RCC 7860 (cell line): ENCODE results near the gene CACUL1.

Source experiments
- DNase-seq: peaks from one replicate; pipeline ENCODE4 v3.0.0-alpha.2; 2015; ENCODE audit warnings: low spot score
- FAIRE-seq: peaks from 2 replicates; lab custom pipeline; 2012; peaks lifted over from hg19 to GRCh38; lab: Jason Lieb, UNC

Gene CACUL1

DNA sequence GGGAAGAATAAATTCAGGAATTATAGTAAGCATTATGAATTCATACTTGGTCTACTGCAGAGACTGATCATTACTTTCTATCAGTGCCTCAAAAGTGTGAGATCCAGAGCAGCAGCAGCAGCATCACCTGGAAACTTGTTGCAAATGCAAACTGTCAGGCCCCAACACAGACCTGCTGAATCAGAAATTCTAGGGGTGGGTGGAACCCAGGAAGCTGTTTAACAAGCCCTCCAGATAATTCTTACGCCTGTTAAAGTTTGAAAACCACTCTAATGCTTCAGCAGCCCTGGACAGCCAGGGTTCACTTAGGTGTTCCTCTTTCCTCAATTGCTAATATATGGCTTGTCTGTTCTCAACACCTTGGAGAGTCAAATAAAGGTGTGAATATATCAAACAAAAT lies 19.5 kb downstream of the CACUL1 start:
- DNase-seq (no peak), FAIRE-seq (no peak)

DNA sequence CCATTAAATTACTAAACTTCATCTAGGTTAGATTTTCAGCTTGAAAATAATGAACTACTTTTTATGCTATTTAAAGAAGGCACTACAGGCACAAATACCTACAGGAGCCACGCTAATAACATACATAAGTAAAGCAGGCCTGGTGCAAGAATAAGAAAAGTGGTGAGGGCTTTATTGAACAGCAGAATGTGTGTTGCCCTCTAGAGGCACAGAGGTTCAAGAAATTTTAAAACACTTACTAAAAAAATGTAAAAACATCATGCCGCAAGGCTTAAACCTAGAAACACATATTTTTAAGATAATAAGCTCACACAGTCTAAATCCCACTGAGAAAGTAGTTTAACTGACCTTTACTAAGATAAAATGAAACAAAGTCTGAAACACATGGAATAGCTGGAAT lies 20.3 kb downstream of the CACUL1 start:
- FAIRE-seq (no peak), DNase-seq (no peak)

DNA sequence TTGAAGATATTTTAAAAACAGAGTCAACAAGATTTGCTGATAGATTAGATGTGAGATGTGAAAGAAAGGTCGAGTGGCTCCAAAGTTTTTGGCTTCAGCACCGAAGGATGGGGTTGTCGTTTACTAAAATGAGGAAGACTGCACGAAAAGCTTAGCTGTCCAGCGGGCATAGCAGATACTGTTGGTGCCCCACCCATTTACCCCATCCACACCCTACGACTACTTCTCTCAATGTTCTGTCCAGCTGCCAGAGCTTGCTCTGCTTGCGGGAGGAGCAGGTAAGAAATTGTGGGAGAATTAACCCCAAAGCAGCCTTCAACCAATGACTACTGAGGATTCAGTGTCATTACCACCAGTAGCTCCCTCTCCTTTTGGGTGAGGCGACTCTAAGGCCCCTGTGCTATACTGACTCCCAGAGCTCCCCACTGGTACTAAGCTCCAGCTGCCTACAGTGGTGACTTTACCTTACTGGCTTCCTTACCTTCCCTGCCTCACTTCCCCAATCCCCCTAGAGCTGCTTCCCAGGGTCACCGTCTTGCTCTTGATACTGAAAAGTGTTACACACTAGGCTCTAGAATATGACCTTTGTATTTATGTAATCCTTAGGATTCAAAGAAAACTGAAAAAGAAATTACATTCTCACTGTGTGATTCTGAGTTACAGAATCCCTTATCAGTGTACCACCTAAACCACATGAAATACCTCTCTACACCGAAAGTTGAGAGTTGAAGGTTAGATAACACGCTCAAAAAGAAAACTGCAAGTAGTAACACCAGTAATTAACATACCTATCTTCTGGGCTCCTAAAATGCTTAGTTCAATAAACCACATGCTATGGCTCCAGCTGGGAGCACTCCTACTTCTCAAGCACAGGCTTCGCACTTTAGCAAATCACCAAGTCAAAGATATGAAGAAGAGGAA lies 22.3 kb downstream of the CACUL1 start:
- FAIRE-seq (no peak), DNase-seq (no peak)

DNA sequence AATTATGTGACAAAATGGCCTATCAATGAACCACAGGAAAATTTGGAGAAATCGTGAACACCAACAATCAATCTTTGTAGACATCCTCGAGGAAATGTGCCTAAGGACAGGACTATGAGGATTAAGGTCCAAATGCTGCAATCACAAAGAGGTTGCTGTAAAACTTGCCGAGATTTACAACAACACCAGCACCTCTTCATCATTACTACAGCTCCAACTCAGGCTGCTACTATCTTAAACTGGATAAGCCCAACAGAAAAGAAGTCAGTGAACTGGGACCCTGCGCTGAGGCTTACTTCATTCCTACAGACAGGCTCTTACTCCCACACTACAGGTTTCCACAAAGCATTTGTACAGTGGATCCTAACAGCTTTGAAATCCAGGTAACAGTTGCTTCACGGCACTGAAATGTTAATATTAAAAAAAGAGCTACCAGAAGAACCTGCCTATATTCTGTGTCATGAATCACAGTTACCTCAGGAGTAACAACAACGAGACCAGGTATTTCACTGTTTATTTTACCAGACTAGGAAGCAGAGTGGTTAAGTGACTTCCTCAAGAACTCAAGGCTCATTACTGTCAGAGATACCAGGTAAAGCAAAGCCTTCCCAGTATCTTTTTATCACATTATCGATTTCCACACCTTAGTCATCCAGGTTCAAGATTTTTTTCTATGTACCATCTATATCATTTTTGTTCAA lies 23.9 kb downstream of the CACUL1 start:
- DNase-seq: no peak
- no peak for FAIRE-seq

DNA sequence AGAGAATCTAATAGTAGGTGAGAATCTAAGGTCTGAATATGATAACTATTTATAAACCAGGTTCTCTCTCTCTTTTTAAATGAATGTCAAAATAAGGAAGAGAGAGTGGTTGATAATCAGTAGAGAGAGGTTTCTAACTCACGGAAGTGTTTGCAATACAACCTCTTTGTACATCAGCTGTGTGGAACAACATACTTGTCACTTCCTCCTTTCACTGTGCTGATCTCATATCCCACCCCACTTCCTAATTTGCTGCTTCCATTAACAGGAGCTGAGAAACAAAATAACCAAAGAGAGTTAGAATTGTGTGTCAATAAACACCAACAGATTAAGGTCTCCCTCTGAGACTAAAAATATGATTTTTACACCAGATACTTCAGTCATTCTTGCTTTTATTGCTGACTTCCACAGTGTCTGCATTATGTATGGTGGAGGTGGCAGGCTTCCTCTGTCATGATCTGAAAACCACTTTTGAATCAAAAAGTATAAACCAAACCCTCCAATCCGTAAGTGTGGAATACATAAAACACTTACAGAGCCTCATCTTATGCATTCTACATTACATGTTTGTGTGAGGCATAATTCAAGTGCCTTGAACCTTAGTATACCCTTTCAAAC lies 25.0 kb downstream of the CACUL1 start:
- no peak for FAIRE-seq
- DNase-seq: no peak

DNA sequence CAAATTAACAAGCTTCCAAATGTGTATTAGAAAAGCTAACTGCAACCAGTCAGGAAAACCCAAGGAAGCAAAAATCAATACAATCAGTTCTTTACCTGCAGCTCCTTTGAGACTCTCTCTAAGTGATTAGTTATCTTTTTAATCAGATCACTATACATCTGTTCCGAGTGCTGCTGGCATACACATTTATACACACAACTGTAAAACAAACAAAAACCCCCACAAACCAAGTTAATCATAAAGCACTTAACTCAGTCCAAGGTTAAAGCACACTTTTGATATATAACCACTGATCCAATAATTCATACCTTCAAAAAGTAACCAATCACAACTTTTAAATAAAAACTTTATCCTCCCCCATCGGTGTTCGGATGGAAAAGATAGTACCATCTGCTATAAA lies 25.6 kb downstream of the CACUL1 start:
- no peak for FAIRE-seq
- DNase-seq: no peak

DNA sequence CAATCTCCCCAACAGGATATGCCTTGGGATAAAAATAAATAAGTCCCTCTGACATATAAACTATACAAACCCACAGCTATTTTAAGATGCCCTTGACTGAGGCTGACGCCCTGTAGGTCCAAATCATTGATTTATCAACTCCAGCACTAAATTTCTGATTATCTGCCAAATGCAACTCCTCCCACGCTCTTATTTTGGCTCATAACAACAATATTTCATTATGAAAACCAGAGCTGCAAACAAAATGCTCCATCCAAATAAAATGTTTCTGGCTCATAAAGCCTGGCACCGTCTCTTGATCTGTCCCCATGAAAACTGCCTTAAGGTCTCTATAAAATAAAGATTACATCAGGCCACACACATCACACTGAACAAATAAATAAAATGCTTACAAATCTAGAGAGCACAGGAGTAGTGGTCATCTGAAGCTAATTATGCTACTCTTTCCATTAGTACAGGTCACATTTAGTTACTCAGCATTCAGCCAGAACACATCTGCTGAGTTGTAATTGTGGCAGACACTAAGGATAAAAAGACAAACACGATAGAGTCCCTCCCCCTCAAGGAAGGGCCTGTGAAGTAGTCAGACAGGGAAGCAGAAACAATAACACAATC lies 28.8 kb downstream of the CACUL1 start:
- FAIRE-seq (no peak), DNase-seq (no peak)

DNA sequence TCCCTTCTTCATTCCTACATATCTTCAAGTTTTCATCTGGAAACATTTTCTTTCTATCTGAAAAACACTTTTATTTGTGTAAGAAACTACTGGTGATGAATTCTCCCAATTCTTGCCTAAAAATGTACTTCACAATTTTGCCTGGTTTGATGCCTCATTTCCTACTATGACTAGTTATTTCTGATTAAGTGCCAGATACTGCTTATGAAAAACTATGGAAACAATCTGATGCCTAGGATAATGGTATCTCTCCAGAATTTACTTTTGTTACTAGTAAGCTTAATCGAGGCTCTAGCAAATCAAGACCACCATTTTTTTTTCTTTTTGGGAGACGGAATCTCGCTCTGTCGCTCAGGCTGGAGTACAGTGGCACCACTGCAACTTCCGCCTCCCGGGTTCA lies 31.3 kb downstream of the CACUL1 start:
- DNase-seq (no peak), FAIRE-seq (no peak)

DNA sequence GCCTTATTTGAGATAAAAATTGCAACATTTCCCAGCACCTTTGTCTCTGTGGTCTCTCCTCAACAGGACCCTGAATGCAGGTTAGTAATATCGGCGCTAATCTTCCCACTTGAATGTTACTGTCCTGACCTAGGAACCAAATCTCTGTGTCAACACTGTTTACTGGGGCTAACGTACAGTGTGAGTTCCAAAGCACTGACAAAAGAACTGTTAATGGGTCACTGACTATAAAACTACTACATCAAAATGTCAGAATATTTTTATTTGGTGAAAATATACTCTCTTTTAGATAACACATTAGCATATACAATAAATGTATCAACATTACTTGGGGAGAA lies 33.3 kb downstream of the CACUL1 start:
- FAIRE-seq (no peak), DNase-seq (no peak)

DNA sequence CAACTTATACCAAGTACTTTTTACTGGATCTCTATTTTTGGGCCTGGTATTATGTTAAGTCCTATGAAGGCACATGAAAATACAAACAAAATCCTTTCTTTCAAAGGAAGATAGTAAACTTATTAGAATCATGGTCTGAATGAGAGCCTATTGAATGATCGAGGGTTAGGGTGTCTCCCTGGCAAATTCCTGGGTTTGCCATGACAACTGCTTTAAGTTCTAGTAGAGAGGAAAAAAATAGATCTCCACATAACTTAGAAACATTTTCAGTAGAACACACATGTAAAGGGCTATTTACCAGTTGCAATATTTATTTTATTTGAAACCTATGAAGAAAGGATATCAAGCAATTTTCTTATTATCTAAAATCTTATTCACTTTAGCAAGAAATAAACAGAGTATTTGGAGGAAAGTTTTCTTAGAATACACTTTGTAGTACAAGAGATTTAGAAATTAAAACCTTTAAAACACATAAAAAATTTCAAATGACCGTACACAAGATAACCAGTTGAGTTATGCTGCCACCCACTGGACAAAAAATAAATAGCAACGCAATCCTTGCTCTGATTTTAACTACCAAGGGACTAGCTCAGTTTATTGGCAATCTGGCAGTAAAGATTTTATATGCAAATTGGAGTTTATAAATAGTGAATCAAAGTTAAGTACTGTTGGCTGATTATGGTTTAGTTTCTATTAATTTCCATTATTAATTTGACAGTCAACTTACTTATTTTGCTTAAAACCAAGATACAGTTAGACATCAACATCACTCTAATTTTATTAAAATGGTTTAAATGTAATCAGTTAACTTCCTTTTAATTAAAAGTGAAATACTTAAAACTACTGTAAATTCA lies 33.9 kb downstream of the CACUL1 start:
- DNase-seq (peak; percentile 41), FAIRE-seq (peak; percentile 86)

DNA sequence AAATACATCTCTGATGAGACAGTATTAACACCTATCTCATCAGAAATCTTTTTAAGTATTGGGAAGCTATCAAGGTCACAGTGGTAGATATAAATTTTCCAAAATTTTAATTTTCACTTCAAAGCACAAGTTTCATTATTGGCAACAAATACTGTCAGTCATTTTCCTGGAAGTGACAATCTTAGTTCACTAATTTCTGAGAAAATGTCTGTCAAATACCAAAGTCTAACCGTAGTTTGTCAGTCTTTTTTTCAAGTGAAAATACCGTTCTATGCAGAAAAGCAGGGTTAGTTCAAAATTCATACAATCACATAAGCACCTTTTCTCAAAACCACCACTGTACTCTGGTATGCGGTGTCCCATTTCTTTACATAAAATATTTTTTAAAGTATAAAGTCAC lies 40.4 kb downstream of the CACUL1 start:
- no peak for DNase-seq
- FAIRE-seq: no peak

DNA sequence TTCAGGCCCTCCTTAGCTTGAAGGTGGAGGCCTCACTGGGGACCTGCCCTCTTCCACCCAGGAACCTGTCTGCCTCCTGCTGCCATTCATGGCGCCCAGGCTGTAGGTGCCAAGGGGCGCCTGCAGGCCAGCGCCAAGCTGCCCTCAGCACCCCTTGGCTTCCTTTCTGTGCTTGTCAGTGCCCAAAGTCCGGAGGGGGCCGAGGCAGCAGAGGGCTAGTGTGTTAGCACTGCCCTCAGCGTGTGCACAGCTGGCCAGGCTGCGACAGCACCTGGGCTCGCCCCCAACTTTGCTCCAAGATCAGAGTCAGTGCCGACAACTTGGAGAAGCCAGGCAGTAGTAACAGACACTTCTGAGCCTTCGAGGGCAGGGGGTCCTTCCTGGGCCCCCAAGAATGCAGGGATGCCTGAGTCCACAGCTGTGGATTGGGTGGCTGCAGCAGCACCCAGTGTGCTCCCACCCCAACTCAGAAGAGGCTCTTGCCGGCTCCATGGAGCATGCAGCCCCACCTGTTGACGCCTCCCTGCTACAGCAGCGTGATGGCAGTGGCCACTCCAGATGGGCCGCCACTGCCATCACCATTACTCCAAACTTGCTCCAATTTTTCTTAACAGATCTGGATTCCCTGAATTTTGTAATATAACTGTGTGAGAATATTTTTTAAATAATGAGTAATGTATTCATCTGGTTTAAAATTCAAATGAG lies 41.7 kb downstream of the CACUL1 start:
- no peak for DNase-seq
- no peak for FAIRE-seq

DNA sequence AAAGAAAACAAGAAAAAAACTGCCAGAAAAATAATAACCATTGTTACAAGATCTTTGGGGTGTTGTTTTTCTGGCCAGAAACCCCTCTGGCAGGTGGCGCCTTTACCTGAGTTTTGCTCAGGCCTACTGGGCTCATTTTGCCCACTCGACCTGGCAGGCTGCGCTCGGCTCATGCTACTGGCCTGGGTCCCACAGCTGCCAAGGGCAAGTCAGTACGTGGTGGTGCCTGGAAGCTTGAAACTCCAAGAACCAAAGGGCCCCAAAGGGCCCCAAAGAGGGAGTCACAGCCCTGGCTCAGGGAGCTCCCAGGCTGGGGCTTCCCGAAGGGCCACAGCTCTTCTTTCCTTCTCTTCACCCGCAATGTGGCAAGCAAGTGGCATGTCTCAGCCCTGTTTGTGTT lies 42.7 kb downstream of the CACUL1 start:
- no peak for DNase-seq
- FAIRE-seq: no peak

DNA sequence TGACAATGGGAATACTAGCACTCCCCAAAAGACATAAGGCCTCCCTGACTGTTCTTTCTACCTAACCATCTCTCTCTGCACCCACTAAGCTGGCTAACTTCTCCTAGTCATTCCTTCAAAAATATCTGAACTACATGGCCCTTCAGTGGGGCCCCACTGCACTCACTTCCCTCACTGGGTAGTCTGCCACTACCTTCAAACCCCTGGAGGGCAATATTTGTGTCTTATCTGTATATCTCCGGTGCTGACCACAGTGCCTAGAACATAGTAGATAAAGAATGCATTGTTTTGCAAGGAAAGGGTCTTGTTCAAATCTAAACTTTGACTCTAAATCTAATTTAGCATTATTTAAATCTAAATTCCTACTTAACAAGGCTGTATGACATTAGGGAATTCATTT lies 44.3 kb downstream of the CACUL1 start:
- DNase-seq (no peak), FAIRE-seq (no peak)

DNA sequence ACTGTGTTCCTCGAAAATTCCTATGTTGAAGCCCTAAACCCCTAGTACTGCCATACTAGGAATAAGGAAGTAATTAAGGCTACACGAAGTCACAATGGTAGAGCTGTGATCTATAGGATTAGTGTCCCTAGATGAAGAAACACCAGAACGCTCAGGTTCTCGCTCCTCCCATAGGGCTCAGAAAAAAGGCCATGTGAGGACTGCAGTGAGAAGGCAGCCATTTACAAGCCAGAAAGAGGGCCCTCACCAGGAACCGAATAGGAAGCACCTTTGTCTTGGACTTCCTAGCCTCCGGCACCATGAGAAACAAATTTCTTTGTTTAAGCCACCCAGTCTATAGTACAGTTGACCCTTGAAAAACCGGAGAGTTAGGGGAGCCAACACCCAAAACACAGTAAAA lies 46.2 kb downstream of the CACUL1 start:
- FAIRE-seq (no peak), DNase-seq (no peak)

DNA sequence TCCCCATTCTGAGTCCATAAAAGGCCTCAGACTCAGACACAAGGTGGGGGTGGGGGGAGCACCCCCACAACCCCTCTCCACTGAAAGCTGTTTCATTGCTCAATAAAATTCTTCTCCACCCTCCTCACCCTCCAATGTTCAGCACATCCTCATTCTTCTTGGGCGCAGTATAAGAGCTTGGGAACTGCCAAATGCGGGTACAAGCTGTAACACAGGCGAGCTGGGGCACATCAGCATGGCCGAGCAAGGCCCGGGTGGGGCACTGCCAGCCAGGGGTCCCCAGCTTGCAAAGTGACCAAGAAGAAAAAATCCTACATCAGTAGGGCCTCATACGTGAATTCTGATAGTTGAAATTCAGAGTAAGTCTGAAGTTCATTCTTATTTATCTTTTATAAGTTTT lies 50.1 kb downstream of the CACUL1 start:
- DNase-seq (no peak), FAIRE-seq (no peak)

DNA sequence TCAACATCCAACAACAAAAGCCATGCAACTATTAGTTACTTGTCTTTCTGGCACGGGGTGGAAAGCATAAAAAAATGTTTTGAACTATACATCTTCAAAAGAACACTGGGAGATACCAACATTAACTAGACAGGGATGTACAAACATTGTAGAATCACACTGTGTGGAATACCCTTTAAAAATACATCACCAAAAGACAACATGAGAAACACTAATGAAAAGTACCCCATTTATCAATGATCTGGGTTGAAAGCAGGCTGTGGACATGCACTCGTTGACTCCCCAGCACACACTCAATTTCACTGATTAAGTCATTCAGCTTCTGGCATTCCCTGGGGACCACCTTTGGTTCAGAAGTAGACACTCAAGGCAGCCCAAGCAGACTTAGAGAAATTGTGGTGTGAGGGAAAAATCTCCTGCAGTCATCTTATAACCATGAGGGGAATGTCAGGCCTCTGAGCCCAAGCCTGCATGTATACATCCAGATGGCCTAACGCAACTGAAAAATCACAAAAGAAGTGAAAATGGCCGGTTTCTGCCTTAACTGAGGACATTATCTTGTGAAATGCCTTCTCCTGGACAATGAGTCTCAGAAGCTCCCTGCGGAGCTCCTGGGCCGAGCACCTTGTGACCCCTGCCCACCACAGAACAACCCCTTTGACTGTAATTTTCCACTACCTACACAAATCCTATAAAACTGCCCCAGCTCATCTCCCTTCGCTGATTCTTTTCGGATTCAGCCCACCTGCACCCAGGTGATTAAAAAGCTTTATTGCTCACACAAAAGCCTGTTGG lies 53.0 kb downstream of the CACUL1 start:
- FAIRE-seq: no peak
- no peak for DNase-seq

DNA sequence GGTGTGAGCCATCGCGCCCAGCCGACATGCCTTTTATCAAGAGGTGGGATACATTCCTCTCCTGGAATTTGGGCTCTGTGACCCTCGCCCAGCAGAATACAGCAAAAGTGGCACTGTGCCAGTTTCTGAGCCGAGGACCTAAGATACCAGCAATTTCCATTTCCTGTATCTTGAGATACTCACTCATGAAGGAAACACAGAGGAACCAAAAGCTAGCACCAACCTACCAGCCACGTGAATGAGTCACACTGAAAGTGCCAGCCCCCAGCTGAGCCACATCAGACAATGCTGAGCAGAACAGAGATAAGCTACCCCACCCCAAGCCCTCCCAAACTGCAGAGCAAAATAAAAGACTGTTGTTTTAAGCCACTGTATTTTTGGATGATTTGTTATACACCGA lies 56.3 kb downstream of the CACUL1 start:
- DNase-seq (peak; percentile 86), FAIRE-seq (peak; percentile 78)

DNA sequence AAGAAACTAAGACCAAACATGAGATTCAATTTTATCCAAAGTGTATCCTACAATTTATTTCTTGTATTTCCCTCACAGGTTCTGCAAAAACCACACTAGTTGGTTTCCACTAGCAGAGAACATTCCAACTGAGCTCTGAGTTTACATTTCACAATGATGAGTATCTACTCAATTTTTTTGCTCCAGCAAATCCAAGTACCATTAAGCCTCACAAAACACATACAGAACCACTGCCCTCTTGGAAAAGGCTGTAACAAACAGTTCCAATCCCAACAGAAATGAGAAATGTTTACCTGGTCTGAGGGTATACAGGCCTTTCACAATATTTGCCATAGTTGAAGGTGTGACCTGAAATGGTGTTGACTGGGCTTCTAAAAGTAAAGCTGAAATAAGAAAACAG lies 59.9 kb downstream of the CACUL1 start:
- no peak for FAIRE-seq
- DNase-seq: no peak
